Body of pancreas (tissue), 4 donors: Measurements from ENCODE around the gene SNRPA1. TPM values are rescaled to one million over a fixed set of nuclear protein-coding genes. Genes with fewer than 3 reads are reported as not detected.

Source experiments
- ATAC-seq: fragments of 150-250 bp; one replicate; pipeline ENCODE4 v1.9.1; 2016
- DNase-seq, 4 donors: peaks; one replicate each; pipeline ENCODE4 v3.0.0-alpha.2; 2019
- H3K27ac ChIP-seq, 4 donors: fragments of 200-600 bp; sonication (generic); 1 replicate in 3 of 4; 2 replicates in 1 of 4; pipeline versions ENCODE4 v1.5.1 to v1.6.1; 2016 to 2019; ENCODE audit warnings: mild to moderate bottlenecking in 1 of 4, mixed read lengths in 1 of 4, moderate library complexity in 1 of 4
- H3K27me3 ChIP-seq, 2 donors: fragments of 200-600 bp; sonication (generic); one replicate each; pipeline ENCODE4 v1.6.0; 2016; ENCODE audit warnings: mild to moderate bottlenecking in 1 of 2
- H3K36me3 ChIP-seq, 2 donors: fragments of 200-600 bp; sonication (generic); replicated peaks in 1 of 2; 2 replicates each; pipeline ENCODE4 v1.5.1; 2016; ENCODE audit warnings: low read depth in 2 of 2; ENCODE audit not compliant: insufficient read depth in 1 of 2
- H3K4me1 ChIP-seq: fragments of 200-600 bp; sonication (generic); one replicate; pipeline ENCODE4 v1.6.0; 2016
- H3K4me3 ChIP-seq, 2 donors: fragments of 200-600 bp; sonication (generic); 1 replicate in 1 of 2; 2 replicates in 1 of 2; pipeline ENCODE4 v1.5.1; 2016 to 2019
- H3K9me3 ChIP-seq, 3 donors: fragments of 200-600 bp; sonication (generic); 1 replicate in 2 of 3; 2 replicates in 1 of 3; pipeline ENCODE4 v1.5.1; 2016
- CTCF ChIP-seq, 7 experiments: fragments of 450-650 bp in 4 of 7; fragments of 200-600 bp in 3 of 7; sonication (generic) in 3 of 7; IDR thresholded peaks; one replicate each; pipeline ENCODE4 v1.5.1; 2016 to 2019; ENCODE audit warnings: antibody characterized with exemption in 7 of 7
- POLR2A ChIP-seq, 3 donors: fragments of 450-650 bp; IDR thresholded peaks; one replicate each; pipeline ENCODE4 v1.6.1; 2016; ENCODE audit warnings: antibody characterized with exemption in 3 of 3, mild to moderate bottlenecking in 2 of 3
- WGBS, 2 donors: methylation state at CpG; one replicate each; pipeline ENCODE4 v1.1.5; 2017; 5-methylcytosine and 5-hydroxymethylcytosine counted together
- intact Hi-C: fragments of 100-400 bp; cut with DNase I; formaldehyde crosslinking; loops from one replicate; pipeline ENCODE4 v1.15.1; 2023
- total RNA-seq, 2 donors: library from RNA; depleted of rRNA; stranded (reverse); fragments of >200 nt; gene quantifications; one replicate each; pipeline ENCODE4 v1.1.0, GENCODE V29; 2016

Gene SNRPA1
- total RNA-seq, 2 donors from 2014 or later = 26.2 to 29.7 TPM

GRCh38 chr15:101244889-101245668 lies 50.0 kb downstream of the SNRPA1 start:
- intact Hi-C loops = no loop called here
- WGBS, 2 donors = 94 to 96% methylated on average over 14 of the region's 14 CpGs
- Histone ChIP-seq H3K9me3 (no peaks in the 10 kb centered on the region), H3K36me3 (no peaks in the 10 kb centered on the region), H3K27me3 (no peaks in the 10 kb centered on the region), H3K4me3 (no peak overlapping the region), H3K4me1 (peaks cover 18% of the 10 kb centered on the region), H3K27ac (no peak overlapping the region)
- TF ChIP-seq CTCF (IDR thresholded peaks at IDR 0.05) = no peak
- TF ChIP-seq POLR2A (IDR thresholded peaks at IDR 0.05) = no peak
- DNase-seq = no peak
- ATAC-seq = no peak

GRCh38 chr15:101244036-101244781 lies 50.8 kb downstream of the SNRPA1 start:
- ATAC-seq = no peak
- Histone ChIP-seq H3K27ac (no peak overlapping the region), H3K4me1 (peaks cover 13% of the 10 kb centered on the region)

GRCh38 chr15:101243420-101243819 lies 51.6 kb downstream of the SNRPA1 start:
- 69 to 75% methylated on average over 9 of the region's 9 CpGs for WGBS, 2 donors
- ATAC-seq (no peak), DNase-seq (no peak)
- H3K36me3 ChIP-seq = no peaks in the 10 kb centered on the region
- H3K27me3 ChIP-seq = no peaks in the 10 kb centered on the region
- H3K4me3 ChIP-seq = no peak overlapping the region
- peaks cover 11% of the 10 kb centered on the region for H3K4me1 ChIP-seq
- TF ChIP-seq POLR2A (IDR thresholded peaks at IDR 0.05) (no peak), CTCF (IDR thresholded peaks at IDR 0.05) (no peak)
- no peaks in the 10 kb centered on the region for H3K9me3 ChIP-seq
- intact Hi-C loops = no loop called here
- H3K27ac ChIP-seq = no peak overlapping the region

More at GRCh38 chr15:101244036-101244781, 50.8 kb downstream of the SNRPA1 start:
- Histone ChIP-seq H3K4me3 (no peak overlapping the region), H3K27me3 (no peaks in the 10 kb centered on the region), H3K9me3 (no peaks in the 10 kb centered on the region), H3K36me3 (no peaks in the 10 kb centered on the region)
- TF ChIP-seq CTCF (IDR thresholded peaks at IDR 0.05) = no peak
- TF ChIP-seq POLR2A (IDR thresholded peaks at IDR 0.05) = no peak
- intact Hi-C loops = no loop called here
- 49 to 73% methylated on average over 7 of the region's 7 CpGs for WGBS, 2 donors
- DNase-seq = no peak

GRCh38 chr15:101242999-101243336 lies 52.1 kb downstream of the SNRPA1 start:
- no peak overlapping the region for H3K4me3 ChIP-seq
- DNase-seq (no peak), ATAC-seq (peak; percentile 9)
- no peak overlapping the region for H3K27ac ChIP-seq
- no peaks in the 10 kb centered on the region for H3K27me3 ChIP-seq
- no peaks in the 10 kb centered on the region for H3K9me3 ChIP-seq
- H3K4me1 ChIP-seq = peaks cover 11% of the 10 kb centered on the region
- intact Hi-C loops = no loop called here
- WGBS, 2 donors = 72 to 82% methylated on average over 6 of the region's 6 CpGs
- TF ChIP-seq CTCF (IDR thresholded peaks at IDR 0.05) (no peak), POLR2A (IDR thresholded peaks at IDR 0.05) (no peak)
- no peaks in the 10 kb centered on the region for H3K36me3 ChIP-seq
